ENCODE measurements around the gene THADA. TPM values are rescaled to one million over a fixed set of nuclear protein-coding genes. Genes with fewer than 3 reads are reported as not detected.

Gene THADA
- total RNA-seq, 1 experiment from 2014 or later: 20.1 TPM

DNA sequence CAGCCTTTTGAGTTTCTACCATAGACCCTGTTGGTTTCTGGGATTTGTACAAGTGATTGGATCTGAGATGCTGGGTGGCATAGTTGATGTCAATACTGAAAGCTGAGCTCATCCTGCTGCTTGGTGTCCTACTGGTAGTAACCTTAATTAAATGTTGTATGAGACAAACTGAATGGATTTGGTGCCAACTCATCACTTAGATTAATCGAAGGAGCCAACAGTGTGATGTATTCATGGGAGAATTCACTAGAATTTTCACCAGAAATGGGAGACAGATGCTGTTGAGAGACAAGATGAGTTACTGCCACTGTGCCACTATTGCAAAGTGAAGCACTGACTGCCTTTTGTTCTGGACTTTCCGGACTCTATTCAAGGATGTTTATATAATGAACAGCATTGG, 158.5 kb downstream of the THADA start:
- Mint-ChIP-seq H3K27me3 (ENCODE audit: low read depth) (no peaks in the 10 kb centered on the region), H3K4me1 (no peaks in the 10 kb centered on the region), H3K4me3 (no peak overlapping the region), H3K9me3 (peaks cover 0 to 2% of the 10 kb centered on the region in 2 experiments; a peak in 2 of 5 replicates), H3K36me3 (ENCODE audit: insufficient read depth in 1 of 3, low read depth in 3 of 3) (peaks cover 2 to 7% (median 4%) of the 10 kb centered on the region in 3 experiments; a peak in 5 of 7 replicates), H3K27ac (no peak overlapping the region)
- Histone ChIP-seq H4K8ac (replicated peaks; ENCODE audit: insufficient read length, low read depth, low read length) (no peak overlapping the region), H3K27me3 (ENCODE audit: insufficient read depth, low read length) (no peaks in the 10 kb centered on the region), H2AK5ac (ENCODE audit: insufficient read length, low read length) (no peak overlapping the region), H3T11ph (ENCODE audit: low read length) (no peak overlapping the region), H2BK15ac (ENCODE audit: low read depth, low read length) (no peak overlapping the region), H3K4me1 (ENCODE audit: insufficient read depth, low read length) (no peaks in the 10 kb centered on the region), H2BK20ac (ENCODE audit: low read depth, low read length, poor library complexity, severe bottlenecking) (no peak overlapping the region), H4K5ac (ENCODE audit: insufficient read length, low read depth, low read length) (no peak overlapping the region), H3K14ac (ENCODE audit: insufficient read depth, low read length) (no peak overlapping the region), H3K23ac (ENCODE audit: insufficient read length, low read depth, low read length) (no peak overlapping the region), H3K18ac (ENCODE audit: insufficient read length, low read depth, low read length) (no peak overlapping the region), H2BK12ac (ENCODE audit: insufficient read length, low read depth, low read length) (no peak overlapping the region), H2BK5ac (ENCODE audit: insufficient read length, low read length) (no peak overlapping the region), H3K4ac (ENCODE audit: low read depth, low read length) (no peak overlapping the region), H3K4me2 (ENCODE audit: insufficient read depth, insufficient read length, low read length) (no peak overlapping the region), H3K27ac (ENCODE audit: insufficient read length, low read depth, low read length) (no peak overlapping the region), H2AFZ (ENCODE audit: low read length) (no peak overlapping the region), H4K20me1 (ENCODE audit: control insufficient read depth, insufficient read depth, insufficient read length) (no peaks in the 10 kb centered on the region), H2BK120ac (ENCODE audit: low read depth, low read length, poor library complexity, severe bottlenecking) (no peak overlapping the region), H3K9me3 (ENCODE audit: control insufficient read depth, low read depth, low read length) (no peaks in the 10 kb centered on the region), H3K56ac (ENCODE audit: insufficient read length, low read depth, low read length) (no peak overlapping the region), H3K79me2 (ENCODE audit: insufficient read depth, low read length) (no peaks in the 10 kb centered on the region), H3K9ac (ENCODE audit: extremely low read depth, insufficient read length, low read length) (no peak overlapping the region), H3K23me2 (ENCODE audit: insufficient read length, low read depth, low read length, poor library complexity, severe bottlenecking) (no peaks in the 10 kb centered on the region), H3K79me1 (ENCODE audit: insufficient read depth, low read depth, low read length, poor library complexity, severe bottlenecking) (no peaks in the 10 kb centered on the region), H4K91ac (ENCODE audit: insufficient read length, low read depth, low read length) (no peak overlapping the region)
- TF ChIP-seq CTCF (conservative IDR thresholded peaks at IDR 0.05): no peak
- WGBS (ENCODE audit: extremely low coverage, insufficient read length, low lambda C conversion rate): no CpG with 5 or more reads among the region's 2 CpGs
- DNase-seq: no peak

All from H9 (cell line).